CD4-positive, CD25-positive, alpha-beta regulatory T cell (primary cell): ENCODE data around the gene MRPL34. TPM values are rescaled to one million over a fixed set of nuclear protein-coding genes. Genes with fewer than 3 reads are reported as not detected.

Source experiments
- ATAC-seq, 2 donors: fragments of 150-1000 bp; cut with Tn5 transposase; one replicate each; pipeline ENCODE4 v1.10.0; 2021; ENCODE audit warnings: low read depth in 2 of 2, moderate number of reproducible peaks in 2 of 2, moderate library complexity in 1 of 2
- DNase-seq, 3 donors: peaks; one replicate each; pipeline versions ENCODE4 v3.0.0 to v3.0.0-alpha.2; 2012 to 2022; ENCODE audit warnings: mixed read lengths in 1 of 3
- H3K27ac ChIP-seq: one replicate; pipeline ENCODE4 v1.7.0; 2013; ENCODE audit warnings: mild to moderate bottlenecking, low read length; ENCODE audit not compliant: insufficient read depth, poor library complexity, severe bottlenecking
- H3K27me3 ChIP-seq: one replicate; pipeline ENCODE4 v1.7.0; 2013; ENCODE audit warnings: low read length; ENCODE audit not compliant: control insufficient read depth, insufficient read depth
- H3K36me3 ChIP-seq: one replicate; pipeline ENCODE4 v1.7.0; 2013; ENCODE audit warnings: mild to moderate bottlenecking, low read length, moderate library complexity; ENCODE audit not compliant: control insufficient read depth, insufficient read depth
- H3K4me1 ChIP-seq: 2 replicates; pipeline ENCODE4 v1.7.0; 2013; ENCODE audit warnings: mild to moderate bottlenecking, low read length; ENCODE audit not compliant: insufficient read depth, control insufficient read depth, poor library complexity, severe bottlenecking
- H3K4me3 ChIP-seq: one replicate; pipeline ENCODE4 v1.7.0; 2013; ENCODE audit warnings: low read depth, mild to moderate bottlenecking, low read length, moderate library complexity
- H3K9me3 ChIP-seq, 2 experiments: 1 replicate in 1 of 2; 2 replicates in 1 of 2; pipeline ENCODE4 v1.7.0; 2013; ENCODE audit warnings: low read length in 2 of 2, mild to moderate bottlenecking in 1 of 2, moderate library complexity in 1 of 2; ENCODE audit not compliant: control insufficient read depth in 2 of 2
- H3K27ac Mint-ChIP-seq, 3 donors: one replicate each; pipeline ENCODE4 v1.8.0; 2020 to 2022; ENCODE audit warnings: mild to moderate bottlenecking in 3 of 3, mixed read lengths in 3 of 3, moderate library complexity in 2 of 3
- H3K27me3 Mint-ChIP-seq: one replicate; pipeline ENCODE4 v1.8.0; 2022; ENCODE audit warnings: mild to moderate bottlenecking, mixed read lengths
- H3K36me3 Mint-ChIP-seq: one replicate; pipeline ENCODE4 v1.8.0; 2020; ENCODE audit warnings: mixed read lengths
- H3K4me1 Mint-ChIP-seq, 4 donors: one replicate each; pipeline ENCODE4 v1.8.0; 2020 to 2022; ENCODE audit warnings: mixed read lengths in 4 of 4, mild to moderate bottlenecking in 1 of 4
- H3K4me3 Mint-ChIP-seq, 4 donors: one replicate each; pipeline ENCODE4 v1.8.0; 2020 to 2022; ENCODE audit warnings: mild to moderate bottlenecking in 4 of 4, mixed read lengths in 4 of 4, moderate library complexity in 3 of 4
- H3K9me3 Mint-ChIP-seq, 7 donors: one replicate each; pipeline ENCODE4 v1.8.0; 2020 to 2022; ENCODE audit warnings: mixed read lengths in 7 of 7, mild to moderate bottlenecking in 3 of 7, moderate library complexity in 2 of 7
- polyA plus RNA-seq, 4 donors: library from polyadenylated mRNA; unstranded; fragments of 300-500 nt; fragmentation: Illumina TruSeq; gene quantifications; one replicate each; pipeline ENCODE4 v1.2.3, GENCODE V29; 2021
- total RNA-seq: library from RNA; stranded (reverse); gene quantifications from one replicate; pipeline ENCODE4 v1.2.3, GENCODE V29; 2022

MRPL34 gene
- total and polyA plus RNA-seq, 5 donors from 2014 or later, result 37.1 to 248 (median 231) TPM

DNA sequence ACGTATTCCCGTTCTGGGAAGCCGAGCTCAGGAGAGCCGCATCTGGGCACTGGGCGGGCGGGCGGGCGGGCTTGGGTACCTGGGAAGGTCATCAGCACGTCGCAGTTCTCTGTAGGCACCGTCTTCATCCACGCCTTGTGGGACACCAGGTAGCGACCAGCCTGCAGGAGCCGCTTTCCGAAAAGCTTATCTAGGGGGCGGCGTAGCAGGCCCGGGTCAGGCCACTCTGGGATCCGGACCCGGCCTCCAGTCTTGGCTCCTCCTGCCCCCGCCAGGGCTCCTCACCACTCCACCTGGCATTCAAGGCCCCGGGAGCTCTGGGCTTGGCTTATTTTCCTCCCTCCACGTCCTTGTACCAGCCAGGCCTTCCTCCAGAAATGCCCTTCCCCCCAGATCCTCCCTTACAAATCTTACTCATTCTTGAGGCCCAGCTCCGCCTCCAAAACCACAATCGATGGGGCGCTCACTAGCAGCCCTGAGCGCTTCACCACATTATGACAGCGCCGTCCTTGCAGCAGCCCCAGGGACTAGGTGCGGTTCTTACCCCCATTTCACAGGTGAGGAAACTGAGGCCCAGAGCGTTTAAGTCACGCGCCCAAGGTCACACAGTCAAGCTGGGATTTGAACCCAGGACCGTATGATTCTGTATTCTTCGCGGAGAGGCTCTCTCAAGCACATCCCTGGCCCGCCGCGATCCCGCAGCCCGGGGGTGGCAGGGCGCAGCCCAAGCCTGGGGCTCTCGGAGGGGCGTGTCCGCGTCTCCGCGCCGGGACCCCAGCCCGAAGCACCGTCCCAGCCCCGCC is 28.1 kb downstream of the MRPL34 start:
- H3K9me3 Mint-ChIP-seq, result no peaks in the 10 kb centered on the region
- peak; percentile 42 to 93 (median 63) for DNase-seq
- Histone ChIP-seq H3K4me3 (peak overlapping the region; percentile 57), H3K27ac (peak overlapping the region; percentile 70), H3K9me3 (no peaks in the 10 kb centered on the region), H3K27me3 (no peaks in the 10 kb centered on the region), H3K4me1 (peaks cover 59% of the 10 kb centered on the region), H3K36me3 (no peaks in the 10 kb centered on the region)
- H3K36me3 Mint-ChIP-seq, result no peaks in the 10 kb centered on the region
- peak overlapping the region; percentile 88 to 93 (median 90) for H3K4me3 Mint-ChIP-seq
- ATAC-seq, result peak; percentile 32 to 33
- peak overlapping the region; percentile 81 to 94 (median 88) for H3K27ac Mint-ChIP-seq
- H3K27me3 Mint-ChIP-seq, result peaks cover 9% of the 10 kb centered on the region
- H3K4me1 Mint-ChIP-seq, result peaks cover 5 to 59% (median 15%) of the 10 kb centered on the region in 4 donors

DNA sequence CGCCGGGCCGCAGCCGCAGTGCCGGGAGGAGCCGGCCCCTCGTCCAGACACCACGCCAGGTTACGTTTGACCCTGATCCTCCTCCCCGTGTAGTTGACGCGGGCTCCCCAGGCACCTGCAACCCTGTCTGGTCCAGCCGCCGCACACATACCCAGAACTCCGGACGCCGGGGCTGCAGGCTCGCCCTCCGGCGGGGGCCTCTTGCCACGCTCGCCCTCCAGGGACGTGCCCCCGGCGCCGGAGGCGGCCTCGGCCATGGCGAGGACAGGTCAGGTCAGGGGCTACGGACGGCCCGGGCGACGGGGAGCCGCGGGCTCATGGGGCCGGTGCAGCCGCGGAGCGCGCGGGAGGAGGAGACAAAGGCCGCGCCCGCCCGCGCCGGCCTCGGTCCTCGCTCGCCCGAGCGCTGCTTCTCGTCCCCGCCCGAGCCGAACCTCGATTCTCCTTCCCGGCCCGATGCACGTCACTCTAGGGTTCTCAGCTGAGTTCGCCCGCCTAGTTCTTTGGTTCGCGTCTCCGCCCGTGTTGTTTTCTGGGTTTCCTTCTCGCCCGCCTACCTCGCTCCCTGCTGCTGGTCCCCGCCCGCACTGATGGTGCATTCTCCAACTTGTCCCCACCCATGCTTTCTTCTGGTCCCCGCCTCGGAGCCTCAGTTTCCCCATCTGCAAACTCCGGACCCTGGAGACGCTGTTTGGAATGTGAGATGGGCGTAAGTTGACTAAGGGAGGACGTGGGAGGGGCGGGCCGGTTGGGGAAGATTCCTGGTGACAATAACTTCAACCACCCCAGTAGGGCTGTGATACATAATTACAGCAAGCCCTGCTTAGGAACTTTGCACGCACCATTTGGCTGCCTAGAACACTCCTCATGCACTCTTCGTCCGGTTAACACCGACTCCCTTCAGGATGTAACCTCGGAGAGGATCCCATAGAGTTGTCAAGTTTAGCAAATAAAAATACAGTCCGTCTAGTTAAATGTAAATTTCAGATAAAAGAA is 29.0 kb downstream of the MRPL34 start, which contains the start of gene ANO8:
ANO8 (minus strand) TSS at position 442 of the 996 bp plus-strand sequence; CDS start at position 257, 185 bp downstream.
- H3K36me3 ChIP-seq, result no peaks in the 10 kb centered on the region
- H3K9me3 ChIP-seq, result no peaks in the 10 kb centered on the region
- peak within 1 kb of the TSS; percentile 88 to 93 (median 90) for H3K4me3 Mint-ChIP-seq
- H3K4me1 ChIP-seq, result peaks cover 50% of the 10 kb centered on the region
- no peaks in the 10 kb centered on the region for H3K27me3 ChIP-seq
- no peaks in the 10 kb centered on the region for H3K36me3 Mint-ChIP-seq
- peaks cover 5 to 61% (median 15%) of the 10 kb centered on the region in 4 donors for H3K4me1 Mint-ChIP-seq
- peak within 1 kb of the TSS; percentile 70 for H3K27ac ChIP-seq
- peaks cover 9% of the 10 kb centered on the region for H3K27me3 Mint-ChIP-seq
- peak; percentile 87 to 98 (median 96) for DNase-seq
- peak within 1 kb of the TSS; percentile 83 to 94 (median 94) for H3K27ac Mint-ChIP-seq
- no peaks in the 10 kb centered on the region for H3K9me3 Mint-ChIP-seq
- peak; percentile 56 to 62 for ATAC-seq
- peak within 1 kb of the TSS; percentile 57 for H3K4me3 ChIP-seq

DNA sequence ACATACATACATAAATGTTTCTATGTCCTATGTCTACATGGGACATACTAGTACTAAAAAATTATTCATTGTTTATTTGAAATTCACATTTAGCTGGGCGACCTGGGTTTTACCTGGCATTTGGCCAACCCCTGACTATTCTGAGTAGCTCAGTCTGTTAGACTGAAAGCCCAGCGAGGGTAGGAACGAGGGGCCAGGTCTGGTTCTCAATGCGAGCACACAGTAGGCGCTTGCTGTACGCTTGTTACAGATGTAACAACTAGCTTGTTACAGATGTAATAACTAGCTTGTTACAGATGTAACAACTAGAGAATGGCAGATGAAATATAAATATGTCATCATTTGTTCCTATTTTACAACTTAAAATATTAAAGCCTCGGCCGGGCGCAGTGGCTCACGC is 29.9 kb downstream of the MRPL34 start:
- Histone ChIP-seq H3K4me1 (peaks cover 49% of the 10 kb centered on the region), H3K9me3 (no peaks in the 10 kb centered on the region), H3K27ac (no peak overlapping the region), H3K27me3 (no peaks in the 10 kb centered on the region), H3K36me3 (no peaks in the 10 kb centered on the region), H3K4me3 (no peak overlapping the region)
- ATAC-seq (no peak), DNase-seq (no peak)
- peak overlapping the region in 1 of 3 donors; percentile 83 for H3K27ac Mint-ChIP-seq
- peaks cover 7% of the 10 kb centered on the region for H3K27me3 Mint-ChIP-seq
- peak overlapping the region; percentile 87 to 92 (median 90) for H3K4me3 Mint-ChIP-seq
- H3K4me1 Mint-ChIP-seq, result peaks cover 5 to 59% (median 15%) of the 10 kb centered on the region in 4 donors
- H3K36me3 Mint-ChIP-seq, result no peaks in the 10 kb centered on the region
- H3K9me3 Mint-ChIP-seq, result no peaks in the 10 kb centered on the region

DNA sequence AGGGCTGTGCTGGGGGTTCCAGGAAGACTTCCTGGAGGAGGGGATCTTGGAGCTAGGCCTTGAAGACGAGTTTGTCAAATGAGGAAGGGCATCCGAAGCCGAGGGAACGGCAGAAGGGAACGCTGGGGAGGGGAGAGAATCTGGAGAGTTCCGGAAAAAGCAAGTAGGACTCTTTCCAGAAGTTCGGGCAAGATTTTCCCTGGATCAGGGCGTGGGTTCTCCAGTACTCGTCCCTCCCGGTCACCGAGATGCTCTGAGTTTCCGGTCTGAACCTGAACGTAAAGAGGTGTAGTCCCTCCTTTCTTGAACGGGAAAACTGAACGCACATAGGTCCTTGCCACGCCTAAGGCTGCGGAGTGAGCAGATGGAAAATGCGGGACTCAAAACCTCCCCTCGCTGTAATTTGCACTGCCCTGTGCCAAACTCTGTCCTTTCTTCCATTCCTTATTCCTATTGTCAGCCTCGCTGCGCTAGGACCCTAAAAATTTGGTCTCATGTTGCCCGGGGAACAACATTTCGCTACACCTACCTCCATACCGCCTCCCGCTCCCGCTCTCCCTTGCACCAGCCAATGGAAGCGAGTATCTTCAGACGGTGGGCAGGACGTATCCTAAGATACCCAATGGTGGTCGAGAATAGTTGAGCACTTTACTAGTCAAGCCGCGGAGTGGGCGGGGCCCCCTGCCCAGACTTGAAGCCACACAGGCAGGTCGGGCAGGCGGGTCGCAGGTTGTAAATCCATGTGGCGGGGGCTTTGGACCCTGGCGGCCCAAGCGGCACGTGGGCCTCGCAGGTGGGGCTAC is 31.4 kb downstream of the MRPL34 start, which contains the start of gene GTPBP3:
GTPBP3 (plus strand) TSS at position 682 of the 803 bp plus-strand sequence; CDS start at position 741, 59 bp downstream.
- Mint-ChIP-seq H3K4me1 (peaks cover 5 to 54% (median 15%) of the 10 kb centered on the region in 4 donors), H3K27ac (peak within 1 kb of the TSS; percentile 66 to 94 (median 88)), H3K4me3 (peak within 1 kb of the TSS; percentile 88 to 97 (median 92)), H3K36me3 (no peaks in the 10 kb centered on the region), H3K9me3 (peaks cover 0 to 2% (median 0%) of the 10 kb centered on the region in 7 donors), H3K27me3 (peaks cover 4% of the 10 kb centered on the region)
- Histone ChIP-seq H3K27me3 (no peaks in the 10 kb centered on the region), H3K9me3 (no peaks in the 10 kb centered on the region), H3K4me1 (peaks cover 49% of the 10 kb centered on the region), H3K4me3 (peak within 1 kb of the TSS; percentile 91), H3K36me3 (no peaks in the 10 kb centered on the region), H3K27ac (peak within 1 kb of the TSS; percentile 84)
- peak; percentile 94 to 99 (median 97) for DNase-seq
- peak; percentile 93 to 94 for ATAC-seq

DNA sequence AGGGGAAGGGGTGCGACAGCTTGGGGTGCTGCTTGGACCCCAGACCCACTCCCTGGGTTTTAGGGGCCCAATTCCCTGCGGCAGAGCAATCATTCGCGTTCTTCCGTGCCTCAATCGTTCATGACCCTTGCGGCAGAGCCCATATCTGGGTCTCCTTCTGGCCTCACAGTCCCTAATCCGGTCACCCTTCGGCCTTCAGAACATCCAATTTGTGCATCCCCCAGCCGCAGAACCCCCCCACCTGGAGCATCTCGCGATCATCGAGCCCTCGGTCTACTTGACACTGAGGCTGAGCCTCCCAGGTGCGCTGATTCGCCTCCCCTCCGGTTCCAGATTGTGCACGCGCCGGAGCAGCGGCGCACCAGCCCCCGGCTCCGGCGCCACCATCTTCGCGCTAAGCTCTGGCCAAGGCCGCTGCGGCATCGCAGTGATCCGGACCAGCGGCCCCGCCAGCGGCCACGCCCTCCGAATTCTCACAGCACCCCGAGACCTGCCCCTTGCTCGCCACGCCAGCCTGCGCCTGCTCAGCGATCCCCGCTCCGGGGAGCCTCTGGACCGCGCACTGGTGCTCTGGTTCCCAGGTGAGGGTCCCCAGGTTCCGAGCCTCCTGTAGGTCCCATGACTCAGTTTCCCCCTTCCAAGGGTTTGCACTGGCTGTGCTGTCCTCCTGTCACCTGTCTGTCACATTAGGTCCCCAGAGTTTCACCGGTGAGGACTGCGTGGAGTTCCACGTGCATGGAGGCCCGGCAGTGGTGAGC is 32.2 kb downstream of the MRPL34 start:
- no peak for ATAC-seq
- H3K27me3 Mint-ChIP-seq, result peaks cover 4% of the 10 kb centered on the region
- H3K4me1 Mint-ChIP-seq, result peaks cover 5 to 50% (median 16%) of the 10 kb centered on the region in 4 donors

DNA sequence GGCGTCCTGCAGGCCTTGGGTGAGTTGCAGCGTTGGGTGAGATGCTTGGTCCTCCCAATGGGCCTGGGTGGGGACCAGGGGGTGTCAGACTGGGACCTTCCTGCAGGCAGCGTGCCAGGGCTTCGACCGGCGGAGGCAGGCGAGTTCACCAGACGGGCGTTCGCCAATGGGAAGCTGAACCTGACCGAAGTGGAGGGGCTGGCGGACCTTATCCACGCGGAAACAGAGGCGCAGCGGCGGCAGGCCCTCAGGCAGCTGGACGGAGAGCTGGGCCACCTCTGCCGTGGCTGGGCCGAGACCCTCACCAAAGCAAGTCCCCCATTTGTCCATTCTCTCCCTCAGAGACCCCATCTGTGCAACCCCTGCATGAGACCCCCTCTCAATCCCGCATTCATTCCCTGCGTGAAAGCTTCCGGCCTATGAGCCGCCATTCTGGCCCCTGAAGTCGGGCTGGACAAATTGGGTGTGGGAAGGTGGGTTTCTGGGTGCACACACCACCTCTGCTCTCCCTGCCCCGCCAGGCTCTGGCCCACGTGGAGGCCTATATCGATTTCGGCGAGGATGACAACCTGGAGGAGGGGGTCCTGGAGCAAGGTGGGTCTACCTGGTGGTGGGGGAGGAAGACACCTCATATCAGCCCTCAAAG is 32.9 kb downstream of the MRPL34 start:
- peaks cover 5 to 45% (median 15%) of the 10 kb centered on the region in 4 donors for H3K4me1 Mint-ChIP-seq
- Histone ChIP-seq H3K9me3 (no peaks in the 10 kb centered on the region), H3K27me3 (no peaks in the 10 kb centered on the region), H3K4me3 (peak overlapping the region; percentile 41), H3K27ac (peak overlapping the region; percentile 84), H3K36me3 (no peaks in the 10 kb centered on the region), H3K4me1 (peaks cover 42% of the 10 kb centered on the region)
- H3K36me3 Mint-ChIP-seq, result no peaks in the 10 kb centered on the region
- no peak overlapping the region for H3K27ac Mint-ChIP-seq
- H3K4me3 Mint-ChIP-seq, result peak overlapping the region; percentile 88 to 97 (median 92)
- no peak for DNase-seq
- H3K9me3 Mint-ChIP-seq, result peaks cover 0 to 2% (median 0%) of the 10 kb centered on the region in 7 donors
- peaks cover 4% of the 10 kb centered on the region for H3K27me3 Mint-ChIP-seq
- ATAC-seq, result no peak

More for the DNA sequence above, 32.2 kb downstream of the MRPL34 start:
- no peaks in the 10 kb centered on the region for H3K36me3 Mint-ChIP-seq
- H3K9me3 Mint-ChIP-seq, result peaks cover 0 to 2% (median 0%) of the 10 kb centered on the region in 7 donors
- no peaks in the 10 kb centered on the region for H3K27me3 ChIP-seq
- H3K36me3 ChIP-seq, result no peaks in the 10 kb centered on the region
- H3K9me3 ChIP-seq, result no peaks in the 10 kb centered on the region
- DNase-seq, result peak in 1 of 3 donors; percentile 60
- peak overlapping the region; percentile 84 for H3K27ac ChIP-seq
- H3K4me3 Mint-ChIP-seq, result peak overlapping the region; percentile 88 to 97 (median 92)
- peak overlapping the region; percentile 67 for H3K4me3 ChIP-seq
- H3K4me1 ChIP-seq, result peaks cover 48% of the 10 kb centered on the region
- peak overlapping the region; percentile 66 to 94 (median 88) for H3K27ac Mint-ChIP-seq
